ENCODE data around the gene PLET1. TPM values are rescaled to one million over a fixed set of nuclear protein-coding genes. Genes with fewer than 3 reads are reported as not detected.

Gene PLET1
- total and polyA plus RNA-seq, 2 of the 4 experiments (the other 2 are of a cell fraction): not detected

- TF ChIP-seq RAD21 (IDR thresholded peaks at IDR 0.05; ENCODE audit: low read length) (no peak), SMC3 (IDR thresholded peaks at IDR 0.05; ENCODE audit: low read depth, low read length) (no peak), MXI1 (IDR thresholded peaks at IDR 0.05; ENCODE audit: borderline replicate concordance, low read depth, low read length) (no peak), MAFK (IDR thresholded peaks at IDR 0.05; ENCODE audit: low read depth, low read length) (no peak), USF2 (IDR thresholded peaks at IDR 0.05; ENCODE audit: low read depth, low read length) (no peak), CHD1 (IDR thresholded peaks at IDR 0.05; ENCODE audit: low read depth, low read length) (no peak), RCOR1 (IDR thresholded peaks at IDR 0.05; ENCODE audit: insufficient replicate concordance, low read length) (no peak), NFE2L2 (IDR thresholded peaks at IDR 0.05; ENCODE audit: low read depth, low read length) (no peak), ELK1 (IDR thresholded peaks at IDR 0.05; ENCODE audit: borderline replicate concordance, low read depth, low read length) (no peak)
- Histone ChIP-seq H2BK20ac (ENCODE audit: low read depth, low read length) (peak overlapping the region; percentile 62), H3K56ac (ENCODE audit: extremely low read depth, insufficient read depth, low read length) (no peak overlapping the region), H2AK9ac (replicated peaks; ENCODE audit: low read depth, low read length, poor library complexity) (no peak overlapping the region), H3K36me3 (ENCODE audit: control insufficient read depth, insufficient read depth, low read length) (no peaks in the 10 kb centered on the region), H4K20me1 (ENCODE audit: insufficient read depth, low read length) (no peaks in the 10 kb centered on the region), H3K4me1 (ENCODE audit: control insufficient read depth, insufficient read depth, low read length) (peaks cover 9% of the 10 kb centered on the region), H2BK120ac (ENCODE audit: low read depth, low read length) (peak overlapping the region; percentile 6; the same call in 1 of the 2 replicates), H3K4me3 (ENCODE audit: insufficient read depth, low read depth, low read length) (no peak overlapping the region), H3K9me1 (ENCODE audit: insufficient read depth, low read length) (peaks cover 20% of the 10 kb centered on the region; the same call in 1 of the 2 replicates), H3K9me3 (ENCODE audit: control insufficient read depth, insufficient read depth, low read length) (no peaks in the 10 kb centered on the region), H3K9ac (ENCODE audit: low read depth, low read length) (no peak overlapping the region), H2AK5ac (ENCODE audit: low read depth, low read length) (peak overlapping the region; percentile 61), H3K14ac (replicated peaks; ENCODE audit: low read depth, low read length) (no peak overlapping the region), H3K23ac (ENCODE audit: low read depth, low read length) (no peak overlapping the region; the same call in 1 of the 2 replicates), H3K18ac (ENCODE audit: low read depth, low read length) (no peak overlapping the region), H3K27ac (ENCODE audit: insufficient read depth, low read length) (no peak overlapping the region), H3K4ac (ENCODE audit: low read depth, low read length) (peak overlapping the region; percentile 69; the same call in 1 of the 2 replicates), H3K27me3 (ENCODE audit: control insufficient read depth, insufficient read depth, low read length) (no peaks in the 10 kb centered on the region), H2BK15ac (ENCODE audit: low read depth, low read length) (peak overlapping the region; percentile 52; the same call in 1 of the 3 replicates), H2AFZ (replicated peaks; ENCODE audit: low read length, poor library complexity) (peak overlapping the region; percentile 46), H4K91ac (ENCODE audit: insufficient read depth, low read depth, low read length) (peak overlapping the region; percentile 39), H2BK5ac (ENCODE audit: low read depth, low read length, poor library complexity, severe bottlenecking) (no peak overlapping the region), H3K79me1 (ENCODE audit: low read depth in 1 of 2, low read length in 2 of 2) (no peaks in the 10 kb centered on the region), H4K8ac (ENCODE audit: low read depth in 2 of 2, low read length in 2 of 2) (no peak overlapping the region), H3K4me2 (ENCODE audit: low read depth, low read length) (no peak overlapping the region), H4K5ac (ENCODE audit: low read depth, low read length) (no peak overlapping the region)
- CTCF ChIA-PET: interaction anchor here (1.3 to 1.8 kb wide), 3 partner anchors 20 to 989 kb away, joined by 3 to 5 read pairs (median 4); no protein-coding TSS in a partner anchor
- WGBS, 2 experiments (ENCODE audit: extremely low coverage in 2 of 2, insufficient read length in 1 of 2): 100% methylated on average over 1 of the region's 17 CpGs; no CpG with 5 or more reads in 1 of the 2 experiments
- dilution Hi-C loops (cut with HindIII; ENCODE audit: low sequenced_read_pairs, unreplicated experiment): no loop called here
- ATAC-seq (ENCODE audit: low read depth) (no peak), DNase-seq (no peak)
- BruUV-seq (replicated peaks): no TSS peak
- intact Hi-C loops (cut with micrococcal nuclease): loop anchor here (10.0 kb wide), 1 partner anchor 1575 kb away; the partner anchor contains the start of gene USP28
- POLR2A ChIA-PET (ENCODE audit: unreplicated experiment): interaction anchor here (0.6 kb wide), 1 partner anchor 248 kb away, joined by 4 read pairs; no protein-coding TSS in a partner anchor
- in situ Hi-C loops (cut with MboI; ENCODE audit: low sequenced_read_pairs): no loop called here
These were observed 39.6 kb upstream of the PLET1 start for GRCh38 chr11:112300094-112300786.
